Osteocyte (in vitro differentiated cells): Measurements from ENCODE around the gene AKAP8L. TPM values are rescaled to one million over a fixed set of nuclear protein-coding genes. Genes with fewer than 3 reads are reported as not detected.

ENCODE experiments used
- DNase-seq: peaks from one replicate; pipeline ENCODE4 v3.0.0; 2021; ENCODE audit warnings: mixed read lengths; ENCODE audit not compliant: unreplicated experiment; ENCODE audit errors: extremely low spot score
- H3K27ac Mint-ChIP-seq: one replicate; pipeline ENCODE4 v1.8.0; 2021; ENCODE audit warnings: mild to moderate bottlenecking, mixed read lengths; ENCODE audit not compliant: unreplicated experiment
- H3K27me3 Mint-ChIP-seq: one replicate; pipeline ENCODE4 v1.8.0; 2021; ENCODE audit warnings: mixed read lengths; ENCODE audit not compliant: unreplicated experiment
- H3K36me3 Mint-ChIP-seq: one replicate; pipeline ENCODE4 v1.8.0; 2021; ENCODE audit warnings: mixed read lengths; ENCODE audit not compliant: unreplicated experiment
- H3K4me1 Mint-ChIP-seq: one replicate; pipeline ENCODE4 v1.8.0; 2021; ENCODE audit warnings: mixed read lengths; ENCODE audit not compliant: unreplicated experiment
- H3K4me3 Mint-ChIP-seq: one replicate; pipeline ENCODE4 v1.8.0; 2021; ENCODE audit warnings: mild to moderate bottlenecking, moderate library complexity, mixed read lengths; ENCODE audit not compliant: unreplicated experiment
- H3K9me3 Mint-ChIP-seq: one replicate; pipeline ENCODE4 v1.8.0; 2021; ENCODE audit warnings: mixed read lengths; ENCODE audit not compliant: unreplicated experiment
- total RNA-seq: library from RNA; stranded (reverse); gene quantifications from 2 replicates; pipeline ENCODE4 v1.2.1, GENCODE V29; 2021
- TF ChIP-seq, protein P1 (sequence below): fragments of 200-600 bp; sonication (generic); IDR thresholded peaks from 2 replicates; pipeline ENCODE4 v1.5.0; 2021; ENCODE audit warnings: antibody characterized with exemption, mild to moderate bottlenecking, moderate library complexity

Gene AKAP8L
- total RNA-seq, 1 donor from 2014 or later: 104 TPM

DNA sequence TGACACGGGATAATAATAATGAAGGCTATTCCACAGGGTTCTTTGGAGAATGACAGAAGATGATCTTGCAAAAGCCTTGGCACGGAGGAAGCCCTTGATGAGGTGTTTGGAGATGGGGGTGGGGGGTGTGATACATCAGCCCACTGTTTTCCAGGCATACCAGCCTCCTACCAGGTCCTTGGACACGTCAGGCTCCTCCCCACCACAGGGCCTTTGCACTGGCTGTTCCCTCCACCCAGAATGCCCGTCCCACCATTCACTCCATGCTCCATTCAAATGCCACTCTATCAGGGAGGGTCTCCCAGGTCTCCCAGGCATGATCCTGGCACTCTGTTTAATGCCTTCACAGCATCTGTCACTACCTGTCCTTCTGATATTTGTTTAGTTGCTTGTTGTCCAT lies 28.3 kb upstream of the AKAP8L start:
- no peaks in the 10 kb centered on the region for H3K27me3 Mint-ChIP-seq
- no peaks in the 10 kb centered on the region for H3K9me3 Mint-ChIP-seq
- H3K36me3 Mint-ChIP-seq: peaks cover 3% of the 10 kb centered on the region
- H3K4me1 Mint-ChIP-seq: peaks cover 12% of the 10 kb centered on the region
- no peak overlapping the region for H3K27ac Mint-ChIP-seq
- TF ChIP-seq, protein P1, sequence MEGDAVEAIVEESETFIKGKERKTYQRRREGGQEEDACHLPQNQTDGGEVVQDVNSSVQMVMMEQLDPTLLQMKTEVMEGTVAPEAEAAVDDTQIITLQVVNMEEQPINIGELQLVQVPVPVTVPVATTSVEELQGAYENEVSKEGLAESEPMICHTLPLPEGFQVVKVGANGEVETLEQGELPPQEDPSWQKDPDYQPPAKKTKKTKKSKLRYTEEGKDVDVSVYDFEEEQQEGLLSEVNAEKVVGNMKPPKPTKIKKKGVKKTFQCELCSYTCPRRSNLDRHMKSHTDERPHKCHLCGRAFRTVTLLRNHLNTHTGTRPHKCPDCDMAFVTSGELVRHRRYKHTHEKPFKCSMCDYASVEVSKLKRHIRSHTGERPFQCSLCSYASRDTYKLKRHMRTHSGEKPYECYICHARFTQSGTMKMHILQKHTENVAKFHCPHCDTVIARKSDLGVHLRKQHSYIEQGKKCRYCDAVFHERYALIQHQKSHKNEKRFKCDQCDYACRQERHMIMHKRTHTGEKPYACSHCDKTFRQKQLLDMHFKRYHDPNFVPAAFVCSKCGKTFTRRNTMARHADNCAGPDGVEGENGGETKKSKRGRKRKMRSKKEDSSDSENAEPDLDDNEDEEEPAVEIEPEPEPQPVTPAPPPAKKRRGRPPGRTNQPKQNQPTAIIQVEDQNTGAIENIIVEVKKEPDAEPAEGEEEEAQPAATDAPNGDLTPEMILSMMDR: no peak
- no peak for DNase-seq
- no peak overlapping the region for H3K4me3 Mint-ChIP-seq

DNA sequence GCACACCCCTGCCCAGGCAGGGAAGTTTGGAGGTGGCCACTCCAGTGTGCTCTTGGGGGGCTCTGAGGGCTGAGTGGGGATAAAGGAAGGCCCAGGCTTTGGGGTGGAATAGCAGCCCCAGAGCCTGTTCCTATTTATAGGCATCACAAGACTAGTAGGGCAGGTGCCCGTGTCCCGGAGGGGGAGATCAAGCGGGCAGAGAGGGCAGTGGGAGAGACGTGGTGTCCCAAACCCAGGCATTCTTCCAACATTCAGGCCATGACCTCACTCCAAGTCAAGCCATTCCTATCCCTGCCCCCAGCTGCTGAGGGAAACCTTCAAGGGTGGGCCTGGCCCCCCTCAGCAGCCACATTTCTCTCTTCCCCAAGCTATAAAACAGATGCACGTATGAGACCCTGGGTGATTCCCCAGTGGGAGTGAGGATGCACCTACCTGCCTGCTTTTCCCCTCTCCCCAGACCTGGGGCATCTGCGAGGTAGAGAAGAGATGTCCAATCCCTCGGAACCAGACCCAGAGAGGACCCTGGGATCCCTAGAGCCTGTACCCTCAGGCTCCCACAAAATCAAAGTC lies 27.1 kb upstream of the AKAP8L start:
- no peak overlapping the region for H3K27ac Mint-ChIP-seq

DNA sequence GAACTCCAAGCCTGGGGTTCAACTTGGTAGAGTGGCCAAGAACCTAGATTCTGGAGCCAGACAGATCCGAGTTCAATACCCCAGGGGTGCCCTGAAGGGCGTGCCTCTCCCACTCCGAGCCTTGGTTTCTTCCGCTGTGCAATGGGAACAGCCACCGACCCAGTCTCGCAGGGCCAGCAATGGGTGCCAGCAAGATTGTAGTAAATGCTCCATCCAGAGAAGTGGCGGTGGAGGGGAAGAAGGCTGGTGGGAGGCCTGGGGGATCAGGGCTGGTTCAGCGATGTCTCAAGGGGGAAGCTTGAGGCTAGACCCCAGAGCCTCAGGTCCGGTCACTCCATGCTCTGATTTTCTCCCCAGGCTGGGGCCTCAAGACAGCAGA lies 26.4 kb upstream of the AKAP8L start:
- no peak overlapping the region for H3K27ac Mint-ChIP-seq
- TF ChIP-seq, protein P1: no peak
- H3K27me3 Mint-ChIP-seq: no peaks in the 10 kb centered on the region
- peaks cover 7% of the 10 kb centered on the region for H3K4me1 Mint-ChIP-seq
- no peak overlapping the region for H3K4me3 Mint-ChIP-seq
- no peak for DNase-seq
- H3K36me3 Mint-ChIP-seq: peaks cover 3% of the 10 kb centered on the region
- H3K9me3 Mint-ChIP-seq: no peaks in the 10 kb centered on the region

More for the DNA sequence above, 27.1 kb upstream of the AKAP8L start:
- no peak for DNase-seq
- TF ChIP-seq, protein P1: no peak
- no peaks in the 10 kb centered on the region for H3K9me3 Mint-ChIP-seq
- H3K36me3 Mint-ChIP-seq: peaks cover 3% of the 10 kb centered on the region
- peaks cover 10% of the 10 kb centered on the region for H3K4me1 Mint-ChIP-seq
- H3K27me3 Mint-ChIP-seq: no peaks in the 10 kb centered on the region
- no peak overlapping the region for H3K4me3 Mint-ChIP-seq

DNA sequence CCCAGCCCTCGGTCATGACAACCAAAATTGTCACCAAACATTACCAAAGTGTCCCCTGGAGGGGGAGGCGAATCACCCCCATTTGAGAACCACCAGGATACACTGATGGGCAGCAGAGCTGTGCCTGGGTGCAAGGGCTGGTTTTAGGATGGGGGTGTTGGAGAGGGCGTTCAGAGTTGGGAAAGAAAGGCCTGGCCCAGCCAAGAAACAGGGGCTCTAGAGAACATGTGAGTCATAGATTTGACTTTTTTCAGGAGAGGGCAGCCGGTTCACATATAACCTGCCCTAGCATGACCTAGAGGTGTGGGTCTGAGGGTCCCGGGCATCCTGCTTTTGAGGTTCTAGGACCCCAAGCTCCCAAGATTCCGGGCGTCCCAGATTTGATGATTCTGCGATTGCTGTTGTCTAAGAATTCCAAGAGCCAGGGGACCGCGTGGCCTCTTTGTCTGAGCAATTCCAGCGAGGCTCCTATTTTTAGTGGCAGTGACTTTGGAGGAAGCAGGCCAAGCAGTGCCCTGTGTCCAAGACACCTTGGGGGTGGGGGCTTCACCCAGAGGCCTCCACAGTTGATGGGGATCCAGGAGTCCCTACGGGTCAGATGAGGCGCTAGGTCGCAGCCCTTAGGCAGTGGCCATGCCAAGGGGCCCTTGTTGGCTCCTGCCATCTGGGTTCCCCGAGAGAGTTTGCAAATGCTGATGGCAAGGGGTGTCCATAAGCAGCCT lies 25.9 kb upstream of the AKAP8L start:
- H3K27me3 Mint-ChIP-seq: no peaks in the 10 kb centered on the region
- DNase-seq: no peak
- H3K4me1 Mint-ChIP-seq: peaks cover 7% of the 10 kb centered on the region
- H3K4me3 Mint-ChIP-seq: no peak overlapping the region
- H3K9me3 Mint-ChIP-seq: no peaks in the 10 kb centered on the region
- H3K27ac Mint-ChIP-seq: no peak overlapping the region
- H3K36me3 Mint-ChIP-seq: peaks cover 3% of the 10 kb centered on the region
- TF ChIP-seq, protein P1: no peak

DNA sequence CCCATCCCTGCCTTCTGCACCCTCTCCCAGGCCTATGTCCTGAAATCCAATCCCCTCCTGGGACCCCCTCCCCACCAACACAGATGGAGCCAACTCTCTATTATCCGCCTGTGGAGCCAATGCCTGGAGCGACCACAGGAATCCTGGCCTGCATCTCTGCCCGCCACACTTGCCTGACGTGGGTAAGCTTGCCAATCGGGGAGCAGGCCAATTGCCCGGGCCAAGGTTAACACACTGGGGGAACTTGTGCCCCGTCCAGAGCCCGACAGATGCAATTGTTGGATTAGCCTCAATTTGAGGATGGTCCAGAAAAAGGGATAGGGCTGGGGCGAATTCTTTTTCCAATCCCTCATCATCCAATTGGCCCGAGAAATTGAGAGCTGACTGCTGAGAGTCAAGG lies 25.1 kb upstream of the AKAP8L start:
- Mint-ChIP-seq H3K9me3 (no peaks in the 10 kb centered on the region), H3K4me3 (no peak overlapping the region), H3K36me3 (peaks cover 3% of the 10 kb centered on the region), H3K4me1 (peaks cover 5% of the 10 kb centered on the region), H3K27ac (no peak overlapping the region), H3K27me3 (no peaks in the 10 kb centered on the region)
- TF ChIP-seq, protein P1: no peak
- no peak for DNase-seq
